ENCODE data around the gene GPR37L1.
"Not testable (repeated sequence)": the region's sequence is repeated elsewhere in the genome, so short reads cannot be mapped to it uniquely, and the experiment has no call there.

The GPR37L1 gene

DNA sequence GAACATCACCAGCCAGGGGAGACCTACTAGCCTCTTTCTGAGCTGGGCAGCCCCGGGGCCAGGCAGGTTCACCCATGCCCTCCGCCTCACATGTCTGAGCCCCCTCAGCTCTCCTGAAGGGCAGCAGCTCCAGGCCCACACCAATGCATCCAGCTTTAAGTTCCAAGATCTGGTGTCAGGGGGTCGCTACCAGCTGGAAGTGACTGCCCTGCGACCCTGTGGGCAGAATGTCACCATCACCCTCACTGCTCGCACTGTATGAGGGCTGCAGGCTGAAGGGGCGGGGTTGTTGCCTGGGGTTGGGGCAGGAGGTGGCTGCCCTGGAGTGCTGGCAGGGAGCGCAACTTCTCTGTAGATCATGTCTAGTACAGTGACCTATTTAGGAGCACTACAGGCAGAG, 46.1 kb downstream of the GPR37L1 start:
- H3K36me3 ChIP-seq (ENCODE audit: control insufficient read depth, insufficient read depth, low read length) = no peaks in the 10 kb centered on the region
- H3K4me3 ChIP-seq (ENCODE audit: insufficient read depth, low read depth, low read length) = no peak overlapping the region
- no peak overlapping the region for H3K27ac ChIP-seq (ENCODE audit: insufficient read depth, low read depth, low read length, poor library complexity, severe bottlenecking)
- 82 to 85% methylated on average over 7 of the region's 7 CpGs for WGBS, 2 experiments
- no peaks in the 10 kb centered on the region for H3K9me3 ChIP-seq (ENCODE audit: control insufficient read depth, low read length)
- no peaks in the 10 kb centered on the region for H3K27me3 ChIP-seq (ENCODE audit: control insufficient read depth, insufficient read depth, low read length, poor library complexity, severe bottlenecking)
- no peaks in the 10 kb centered on the region for H3K4me1 ChIP-seq (ENCODE audit: control insufficient read depth, insufficient read depth, low read length)

DNA sequence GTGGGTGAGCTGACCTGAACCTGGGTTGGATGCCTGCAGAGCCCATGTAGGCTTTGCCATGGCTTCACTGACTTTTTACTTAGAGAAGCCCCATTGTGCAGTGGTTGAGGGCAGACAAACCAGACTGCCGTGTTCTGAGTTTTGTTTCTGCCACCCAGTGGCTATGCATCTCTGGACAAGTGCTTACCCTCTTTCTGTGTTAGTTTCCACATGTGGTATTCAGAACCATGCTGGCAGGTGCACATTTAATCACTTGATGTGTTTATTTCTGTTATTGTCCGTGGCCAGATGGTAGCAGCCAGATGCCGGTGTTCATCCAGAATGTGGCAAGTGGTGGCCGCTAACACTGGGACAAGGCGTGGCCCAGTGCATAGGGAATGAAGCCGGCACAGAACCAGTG, 48.0 kb downstream of the GPR37L1 start:
- Histone ChIP-seq H3K4me3 (ENCODE audit: insufficient read depth, low read depth, low read length) (no peak overlapping the region), H3K9me3 (ENCODE audit: control insufficient read depth, low read length) (no peaks in the 10 kb centered on the region), H3K4me1 (ENCODE audit: control insufficient read depth, insufficient read depth, low read length) (no peaks in the 10 kb centered on the region), H3K27ac (ENCODE audit: insufficient read depth, low read depth, low read length, poor library complexity, severe bottlenecking) (no peak overlapping the region), H3K27me3 (ENCODE audit: control insufficient read depth, insufficient read depth, low read length, poor library complexity, severe bottlenecking) (no peaks in the 10 kb centered on the region), H3K36me3 (ENCODE audit: control insufficient read depth, insufficient read depth, low read length) (no peaks in the 10 kb centered on the region)
- 94 to 95% methylated on average over 6 of the region's 6 CpGs for WGBS, 2 experiments

DNA sequence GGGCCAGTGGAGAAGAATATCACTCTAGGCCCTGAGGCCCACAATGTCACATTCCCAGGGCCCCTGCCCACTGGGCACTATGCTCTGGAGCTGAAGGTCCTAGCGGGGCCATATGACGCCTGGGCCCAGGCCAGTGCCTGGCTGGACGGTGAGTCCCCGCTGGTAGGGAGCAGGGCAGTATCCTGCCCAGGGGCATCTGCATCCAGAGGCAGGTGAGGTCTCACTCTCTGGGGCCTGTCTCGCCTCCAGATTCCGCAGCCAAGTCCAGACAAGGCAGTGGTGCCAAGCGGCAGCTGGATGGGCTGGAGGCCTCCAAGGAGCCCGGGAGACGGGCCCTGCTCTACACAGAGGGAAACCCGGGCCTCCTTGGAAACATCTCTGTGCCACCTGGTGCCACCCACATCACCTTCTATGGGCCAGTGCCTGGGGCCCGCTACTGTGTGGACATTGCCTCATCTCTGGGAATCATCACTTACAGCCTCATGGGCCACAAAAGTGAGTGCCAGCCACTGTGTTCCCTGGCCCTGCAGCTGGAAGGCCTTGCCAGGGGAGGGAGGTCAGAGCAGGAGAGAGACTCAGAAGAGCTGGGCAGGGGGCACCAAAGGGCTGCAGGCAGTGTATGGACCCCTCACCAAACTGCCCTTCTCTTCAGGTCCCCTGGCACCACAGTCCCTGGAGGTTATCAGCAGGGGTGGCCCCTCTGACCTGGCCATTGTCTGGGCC, 48.7 kb downstream of the GPR37L1 start:
- 95 to 97% methylated on average over 11 of the region's 11 CpGs for WGBS, 2 experiments
- Histone ChIP-seq H3K27me3 (ENCODE audit: control insufficient read depth, insufficient read depth, low read length, poor library complexity, severe bottlenecking) (no peaks in the 10 kb centered on the region), H3K36me3 (ENCODE audit: control insufficient read depth, insufficient read depth, low read length) (no peaks in the 10 kb centered on the region), H3K27ac (ENCODE audit: insufficient read depth, low read depth, low read length, poor library complexity, severe bottlenecking) (no peak overlapping the region), H3K4me1 (ENCODE audit: control insufficient read depth, insufficient read depth, low read length) (no peaks in the 10 kb centered on the region), H3K9me3 (ENCODE audit: control insufficient read depth, low read length) (no peaks in the 10 kb centered on the region), H3K4me3 (ENCODE audit: insufficient read depth, low read depth, low read length) (no peak overlapping the region)

DNA sequence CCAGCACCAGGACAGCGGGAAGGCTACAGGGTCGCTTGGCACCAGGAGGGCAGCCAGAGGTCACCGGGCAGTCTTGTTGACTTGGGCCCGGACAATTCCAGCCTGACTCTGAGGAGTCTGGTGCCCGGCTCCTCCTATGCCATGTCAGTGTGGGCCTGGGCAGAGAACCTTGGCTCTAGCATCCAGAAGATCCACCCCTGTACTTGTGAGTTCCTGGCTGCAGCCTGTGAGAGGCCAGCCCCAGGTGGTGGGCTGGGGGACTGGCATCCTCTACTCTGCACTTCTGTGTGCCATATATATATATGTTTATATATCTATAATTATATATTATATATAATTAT, 49.3 kb downstream of the GPR37L1 start:
- Histone ChIP-seq H3K4me3 (ENCODE audit: insufficient read depth, low read depth, low read length) (no peak overlapping the region), H3K27me3 (ENCODE audit: control insufficient read depth, insufficient read depth, low read length, poor library complexity, severe bottlenecking) (no peaks in the 10 kb centered on the region)
- 94 to 95% methylated on average over 5 of the region's 5 CpGs for WGBS, 2 experiments

DNA sequence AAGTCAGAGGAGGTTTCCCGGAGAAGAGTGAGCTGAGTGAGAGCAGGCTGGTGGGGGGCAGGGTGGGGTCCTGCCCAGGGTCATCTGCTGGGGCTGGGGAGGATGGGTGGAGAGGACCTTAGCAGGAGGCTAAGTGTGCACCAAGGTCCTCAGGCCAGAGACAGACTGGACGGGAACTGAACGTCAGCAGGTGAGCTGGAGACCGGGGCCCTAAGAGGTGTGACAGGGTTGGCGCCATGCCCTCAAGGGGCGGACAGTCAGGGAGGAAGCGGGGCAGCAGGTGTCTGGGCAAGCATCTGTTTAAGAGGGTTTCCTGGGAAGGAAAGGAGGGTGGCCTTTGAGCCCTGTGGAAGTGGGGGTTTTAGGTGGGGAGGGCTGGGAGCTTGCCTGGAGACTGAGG, 51.3 kb downstream of the GPR37L1 start:
- Histone ChIP-seq H3K9me3 (ENCODE audit: control insufficient read depth, low read length) (no peaks in the 10 kb centered on the region), H3K4me1 (ENCODE audit: control insufficient read depth, insufficient read depth, low read length) (no peaks in the 10 kb centered on the region), H3K27me3 (ENCODE audit: control insufficient read depth, insufficient read depth, low read length, poor library complexity, severe bottlenecking) (no peaks in the 10 kb centered on the region), H3K4me3 (ENCODE audit: insufficient read depth, low read depth, low read length) (no peak overlapping the region), H3K27ac (ENCODE audit: insufficient read depth, low read depth, low read length, poor library complexity, severe bottlenecking) (no peak overlapping the region), H3K36me3 (ENCODE audit: control insufficient read depth, insufficient read depth, low read length) (no peaks in the 10 kb centered on the region)
- WGBS, 2 experiments = 81% methylated on average over 7 of the region's 7 CpGs

More for the DNA sequence above, 49.3 kb downstream of the GPR37L1 start:
- Histone ChIP-seq H3K9me3 (ENCODE audit: control insufficient read depth, low read length) (no peaks in the 10 kb centered on the region), H3K36me3 (ENCODE audit: control insufficient read depth, insufficient read depth, low read length) (no peaks in the 10 kb centered on the region), H3K4me1 (ENCODE audit: control insufficient read depth, insufficient read depth, low read length) (no peaks in the 10 kb centered on the region), H3K27ac (ENCODE audit: insufficient read depth, low read depth, low read length, poor library complexity, severe bottlenecking) (no peak overlapping the region)

DNA sequence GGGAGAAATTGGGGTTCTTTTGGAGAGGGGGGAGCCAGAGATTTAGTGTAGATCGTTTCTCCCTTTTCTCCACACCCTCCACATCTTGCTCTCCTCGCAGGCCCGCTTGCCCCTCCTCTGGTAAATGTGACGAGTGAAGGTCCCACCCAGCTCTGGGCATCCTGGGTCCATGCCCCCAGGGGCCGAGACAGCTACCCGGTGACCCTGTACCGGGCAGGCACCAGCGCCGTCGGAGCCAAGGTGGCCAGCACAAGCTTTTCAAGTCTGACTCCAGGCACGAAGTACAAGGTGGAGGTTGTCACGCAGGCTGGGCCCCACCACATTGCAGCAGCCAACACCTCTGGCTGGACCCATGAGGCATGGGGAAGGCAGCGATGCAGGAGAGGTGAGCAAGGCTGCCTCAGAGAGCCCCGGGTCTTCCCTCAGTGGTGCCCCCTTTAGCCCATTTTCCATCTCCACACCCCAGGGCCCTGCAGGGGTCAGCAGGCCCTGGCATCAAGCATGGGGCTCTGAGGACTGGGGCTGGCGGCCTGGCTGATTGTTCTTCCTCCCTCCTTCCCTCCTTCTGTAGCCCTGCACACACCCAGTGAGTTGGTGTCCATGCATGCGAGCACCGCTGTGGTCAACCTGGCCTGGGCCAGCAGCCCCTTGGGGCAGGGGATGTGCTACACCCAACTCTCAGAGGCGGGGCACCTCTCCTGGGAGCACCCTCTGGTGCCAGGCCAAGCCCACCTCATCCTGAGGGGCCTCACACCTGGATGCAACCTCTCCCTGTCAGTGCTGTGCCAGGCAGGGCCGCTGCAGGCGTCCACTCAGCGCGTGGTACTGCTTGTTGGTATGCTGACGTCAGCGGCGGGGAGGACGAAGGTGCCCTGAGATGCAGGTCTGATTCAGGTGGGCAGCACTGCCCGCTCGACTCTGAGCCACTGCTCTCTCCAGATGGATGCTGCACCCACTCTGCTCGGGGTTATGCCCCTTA, 54.5 kb downstream of the GPR37L1 start:
- no peaks in the 10 kb centered on the region for H3K9me3 ChIP-seq (ENCODE audit: control insufficient read depth, low read length)
- 92 to 94% methylated on average over 29 of the region's 29 CpGs for WGBS, 2 experiments
- no peaks in the 10 kb centered on the region for H3K4me1 ChIP-seq (ENCODE audit: control insufficient read depth, insufficient read depth, low read length)
- no peak overlapping the region for H3K4me3 ChIP-seq (ENCODE audit: insufficient read depth, low read depth, low read length)
- no peak overlapping the region for H3K27ac ChIP-seq (ENCODE audit: insufficient read depth, low read depth, low read length, poor library complexity, severe bottlenecking)
- H3K36me3 ChIP-seq (ENCODE audit: control insufficient read depth, insufficient read depth, low read length) = no peaks in the 10 kb centered on the region
- no peaks in the 10 kb centered on the region for H3K27me3 ChIP-seq (ENCODE audit: control insufficient read depth, insufficient read depth, low read length, poor library complexity, severe bottlenecking)

DNA sequence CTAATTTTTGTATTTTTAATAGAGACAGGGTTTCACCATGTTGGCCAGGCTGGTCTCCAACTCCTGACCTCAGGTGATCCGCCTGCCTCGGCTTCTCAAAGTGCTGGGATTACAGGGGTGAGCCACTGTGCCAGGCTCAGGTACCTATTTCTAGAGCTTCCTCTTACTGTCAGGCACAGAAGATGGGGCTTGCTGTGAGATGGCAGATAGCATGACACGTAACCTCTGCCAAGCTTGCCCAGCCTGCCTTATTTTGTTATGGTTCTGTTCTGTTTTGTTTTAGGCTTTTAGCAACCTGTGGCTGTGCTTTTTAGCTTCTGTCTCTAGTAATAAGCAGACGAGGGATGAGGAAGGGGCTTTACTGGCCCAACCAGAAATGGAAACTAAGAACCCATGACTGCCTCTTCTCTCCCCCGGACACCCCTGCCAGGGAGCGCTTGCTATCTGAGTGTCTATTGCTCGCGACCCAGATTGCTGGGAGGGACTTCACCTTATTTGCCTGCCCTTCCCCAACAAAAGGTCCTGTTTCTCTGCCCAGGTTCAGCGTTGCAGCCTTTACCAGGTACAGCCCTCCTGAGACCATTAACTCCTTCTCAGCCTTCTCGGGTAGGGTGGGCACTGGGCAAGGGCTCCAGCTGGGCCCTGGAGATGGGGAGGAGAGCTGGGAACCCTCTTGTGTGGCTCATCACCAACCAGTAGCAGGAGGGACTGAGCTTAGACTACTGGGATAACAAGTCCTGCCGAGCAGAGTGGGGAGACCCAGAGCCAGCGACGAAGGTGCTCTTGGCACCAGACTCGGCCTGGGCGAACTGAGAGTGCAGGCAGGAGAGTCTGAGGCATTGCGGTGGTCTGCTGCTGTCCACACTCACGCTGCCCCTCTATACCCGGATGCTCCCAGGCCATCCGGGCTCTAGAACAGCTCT, 57.4 kb downstream of the GPR37L1 start:
- no peaks in the 10 kb centered on the region for H3K9me3 ChIP-seq (ENCODE audit: control insufficient read depth, low read length)
- no peaks in the 10 kb centered on the region for H3K36me3 ChIP-seq (ENCODE audit: control insufficient read depth, insufficient read depth, low read length)
- H3K4me3 ChIP-seq (ENCODE audit: insufficient read depth, low read depth, low read length) = no peak overlapping the region
- H3K4me1 ChIP-seq (ENCODE audit: control insufficient read depth, insufficient read depth, low read length) = peaks cover 3% of the 10 kb centered on the region
- no peak overlapping the region for H3K27ac ChIP-seq (ENCODE audit: insufficient read depth, low read depth, low read length, poor library complexity, severe bottlenecking)
- no peaks in the 10 kb centered on the region for H3K27me3 ChIP-seq (ENCODE audit: control insufficient read depth, insufficient read depth, low read length, poor library complexity, severe bottlenecking)
- 86 to 87% methylated on average over 19 of the region's 19 CpGs for WGBS, 2 experiments

DNA sequence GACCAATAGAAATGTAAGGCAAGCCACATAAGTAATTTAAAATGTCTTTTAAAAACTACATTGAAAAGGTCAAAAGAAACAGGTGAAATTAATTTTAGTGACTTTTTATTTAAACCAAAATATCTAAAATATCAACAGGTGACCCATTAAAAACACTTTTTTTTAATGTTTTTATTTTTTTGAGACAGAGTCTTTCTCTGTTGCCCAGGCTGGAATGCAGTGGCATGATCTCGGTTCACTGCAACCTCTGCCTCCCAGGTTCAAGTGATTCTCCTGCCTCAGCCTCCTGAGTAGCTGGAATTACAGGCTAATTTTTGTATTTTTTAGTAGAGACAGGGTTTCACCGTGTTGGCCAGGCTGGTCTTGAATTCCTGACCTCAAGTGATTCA, 58.0 kb downstream of the GPR37L1 start:
- H3K27me3 ChIP-seq (ENCODE audit: control insufficient read depth, insufficient read depth, low read length, poor library complexity, severe bottlenecking) = not testable (repeated sequence)
- 75 to 83% methylated on average over 2 of the region's 2 CpGs for WGBS, 2 experiments

DNA sequence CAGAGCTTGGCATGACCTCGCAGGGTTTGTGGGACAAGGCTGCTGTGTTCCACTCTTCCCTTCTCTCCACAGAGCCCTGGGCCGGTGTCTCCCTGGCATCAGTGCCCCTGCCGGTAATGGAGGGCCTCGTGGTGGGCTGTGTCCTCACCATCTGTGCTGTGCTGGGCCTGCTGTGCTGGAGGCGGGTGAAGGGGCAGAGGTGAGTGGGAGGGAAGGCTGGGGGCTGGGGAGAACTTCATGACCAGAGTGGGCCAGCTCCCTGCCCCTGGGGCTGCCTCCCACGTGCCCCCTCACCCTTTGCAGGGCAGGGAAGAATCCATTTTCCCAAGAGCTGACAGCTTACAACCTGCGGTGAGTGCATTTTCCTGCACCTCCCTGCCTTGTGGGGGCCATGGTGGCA, 58.9 kb downstream of the GPR37L1 start:
- Histone ChIP-seq H3K9me3 (ENCODE audit: control insufficient read depth, low read length) (no peaks in the 10 kb centered on the region), H3K27me3 (ENCODE audit: control insufficient read depth, insufficient read depth, low read length, poor library complexity, severe bottlenecking) (no peaks in the 10 kb centered on the region), H3K4me1 (ENCODE audit: control insufficient read depth, insufficient read depth, low read length) (peaks cover 4% of the 10 kb centered on the region), H3K27ac (ENCODE audit: insufficient read depth, low read depth, low read length, poor library complexity, severe bottlenecking) (no peak overlapping the region), H3K4me3 (ENCODE audit: insufficient read depth, low read depth, low read length) (no peak overlapping the region), H3K36me3 (ENCODE audit: control insufficient read depth, insufficient read depth, low read length) (no peaks in the 10 kb centered on the region)
- 93 to 94% methylated on average over 7 of the region's 7 CpGs for WGBS, 2 experiments

More for the DNA sequence above, 58.0 kb downstream of the GPR37L1 start:
- H3K4me3 ChIP-seq (ENCODE audit: insufficient read depth, low read depth, low read length); H3K9me3 ChIP-seq (ENCODE audit: control insufficient read depth, low read length); H3K36me3 ChIP-seq (ENCODE audit: control insufficient read depth, insufficient read depth, low read length); H3K27ac ChIP-seq (ENCODE audit: insufficient read depth, low read depth, low read length, poor library complexity, severe bottlenecking); H3K4me1 ChIP-seq (ENCODE audit: control insufficient read depth, insufficient read depth, low read length): not testable (repeated sequence)

All from ectodermal cell (in vitro differentiated cells).